Thyroid gland (tissue), 4 donors: ENCODE data around the gene RFX4.

Experiments
- CTCF ChIP-seq, 6 experiments: fragments of 200-600 bp in 3 of 6; fragments of 450-650 bp in 3 of 6; sonication (generic) in 3 of 6; IDR thresholded peaks; one replicate each; pipeline ENCODE4 v1.5.1; 2016 to 2019; ENCODE audit warnings: antibody characterized with exemption in 6 of 6, mild to moderate bottlenecking in 2 of 6, inconsistent platforms in 1 of 6, moderate library complexity in 1 of 6
- POLR2A ChIP-seq, 2 donors: fragments of 450-650 bp; IDR thresholded peaks; one replicate each; pipeline ENCODE4 v1.6.1; 2017; ENCODE audit warnings: antibody characterized with exemption in 2 of 2, mild to moderate bottlenecking in 2 of 2, moderate library complexity in 1 of 2

DNA sequence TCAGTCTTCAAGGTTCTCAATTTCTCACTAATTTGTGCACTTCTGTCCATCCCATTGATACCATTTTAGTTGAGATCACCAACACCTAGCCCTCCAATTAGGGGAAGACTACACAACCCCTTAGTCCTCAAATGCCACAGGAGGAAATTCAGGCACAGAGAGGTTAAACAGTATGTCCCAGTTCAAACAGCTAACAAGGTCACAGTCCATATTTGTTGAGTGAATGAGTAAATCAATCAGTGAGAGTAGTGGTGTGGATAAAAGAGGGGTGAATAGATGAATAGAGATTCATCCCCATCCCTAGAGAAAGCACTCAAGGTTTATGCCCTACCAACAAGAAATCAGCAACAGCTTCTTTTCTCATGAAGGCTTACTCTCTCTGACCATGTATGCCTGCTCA, 97.5 kb downstream of the RFX4 start:
- no peak for TF ChIP-seq CTCF (IDR thresholded peaks at IDR 0.05)
- no peak for TF ChIP-seq POLR2A (IDR thresholded peaks at IDR 0.05)
